ENCODE measurements around the gene IGSF1.

IGSF1 gene

DNA sequence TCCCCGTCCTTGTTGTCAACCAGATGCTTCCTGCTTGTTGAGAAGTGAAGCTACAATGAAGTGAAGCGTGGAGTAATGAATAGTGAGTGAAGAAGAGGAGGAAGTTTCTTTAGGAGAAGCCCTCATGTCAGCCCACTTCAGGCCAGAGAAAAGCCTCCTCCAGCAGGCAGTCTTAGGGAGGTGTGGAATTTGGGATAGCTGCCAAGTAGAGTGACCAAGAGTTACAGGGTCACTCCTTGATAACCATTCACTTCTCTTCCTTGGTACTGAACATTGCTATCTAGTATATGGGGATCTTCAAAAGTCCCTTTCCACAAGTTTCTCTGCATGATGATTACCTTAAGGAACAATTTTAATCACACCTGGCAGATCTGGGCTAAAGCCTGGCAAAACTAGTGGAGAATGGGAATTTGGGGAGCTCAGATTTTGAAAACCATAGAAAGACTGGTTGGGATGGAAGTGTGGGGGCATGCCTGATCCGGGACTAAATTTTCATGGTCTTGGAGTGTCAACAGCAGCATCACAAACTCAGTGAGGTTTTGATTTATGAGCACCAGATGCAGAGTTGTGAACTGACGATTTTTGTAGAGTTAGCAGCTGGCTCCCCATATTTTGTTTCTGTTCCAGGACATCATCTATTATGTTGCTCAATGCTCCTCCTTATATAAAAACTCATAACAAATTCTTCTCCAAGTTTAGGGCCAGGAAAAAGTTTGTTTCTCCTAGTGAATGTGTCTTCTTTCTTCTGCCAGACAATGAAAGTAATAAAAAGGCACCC is 53.1 kb downstream of the IGSF1 start:
- Histone ChIP-seq H3K9me3 (ENCODE audit: control insufficient read depth, insufficient read depth, low read length) (no peaks in the 10 kb centered on the region), H3K4me3 (ENCODE audit: low read length) (no peak overlapping the region), H3K27me3 (ENCODE audit: control insufficient read depth, insufficient read depth, low read length) (no peaks in the 10 kb centered on the region), H3K36me3 (ENCODE audit: control insufficient read depth, insufficient read depth, low read length) (no peaks in the 10 kb centered on the region), H3K27ac (ENCODE audit: low read length) (no peak overlapping the region), H3K4me1 (ENCODE audit: control insufficient read depth, insufficient read depth, low read length) (no peaks in the 10 kb centered on the region)
- no peak for DNase-seq (ENCODE audit: low read depth, low spot score)
- no CpG with 5 or more reads among the region's 4 CpGs for WGBS (ENCODE audit: insufficient coverage, insufficient read length)

DNA sequence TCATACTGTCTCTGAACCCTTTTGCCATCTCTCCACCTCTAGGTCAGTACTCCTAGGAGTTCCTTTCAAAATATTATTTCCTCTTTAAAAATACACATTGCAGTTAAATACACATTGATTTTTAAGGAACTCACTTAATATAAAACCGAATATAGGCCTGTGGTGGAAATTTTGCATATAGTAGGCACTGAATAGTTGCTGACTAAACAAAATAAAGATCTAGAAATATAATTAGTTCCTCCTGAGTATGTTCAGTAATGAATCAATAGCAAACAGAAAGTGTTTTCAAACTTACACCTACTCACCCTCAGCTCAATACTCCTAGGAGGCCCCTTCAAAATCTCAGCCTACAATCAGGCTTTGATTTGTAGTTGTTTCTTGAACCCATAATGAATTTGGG is 61.5 kb downstream of the IGSF1 start:
- Histone ChIP-seq H3K4me3 (ENCODE audit: low read length) (no peak overlapping the region), H3K4me1 (ENCODE audit: control insufficient read depth, insufficient read depth, low read length) (no peaks in the 10 kb centered on the region), H3K36me3 (ENCODE audit: control insufficient read depth, insufficient read depth, low read length) (no peaks in the 10 kb centered on the region), H3K27ac (ENCODE audit: low read length) (no peak overlapping the region), H3K9me3 (ENCODE audit: control insufficient read depth, insufficient read depth, low read length) (no peaks in the 10 kb centered on the region), H3K27me3 (ENCODE audit: control insufficient read depth, insufficient read depth, low read length) (no peaks in the 10 kb centered on the region)
- no CpG with 5 or more reads among the region's 1 CpG for WGBS (ENCODE audit: insufficient coverage, insufficient read length)
- DNase-seq (ENCODE audit: low read depth, low spot score): no peak

DNA sequence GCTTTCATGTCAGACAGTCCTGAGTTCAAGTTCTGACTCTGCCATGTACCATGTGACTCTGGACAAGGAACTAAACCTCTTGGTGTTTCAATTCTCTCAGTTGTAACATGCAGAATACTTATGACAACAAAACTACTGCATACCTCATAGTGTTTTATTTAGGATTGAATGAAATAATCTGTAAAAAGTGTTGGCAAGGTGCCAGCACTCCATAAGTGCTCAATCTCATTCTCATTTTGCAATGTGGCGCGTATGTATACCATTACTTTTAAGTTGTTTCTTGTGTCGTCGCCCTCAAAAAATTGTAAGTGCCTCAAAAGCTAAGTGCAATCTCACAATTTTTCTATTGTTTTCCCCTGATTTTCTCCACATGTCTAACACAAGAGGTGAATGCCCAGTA is 62.5 kb downstream of the IGSF1 start:
- WGBS (ENCODE audit: insufficient coverage, insufficient read length): no CpG with 5 or more reads among the region's 4 CpGs
- no peaks in the 10 kb centered on the region for H3K9me3 ChIP-seq (ENCODE audit: control insufficient read depth, insufficient read depth, low read length)

DNA sequence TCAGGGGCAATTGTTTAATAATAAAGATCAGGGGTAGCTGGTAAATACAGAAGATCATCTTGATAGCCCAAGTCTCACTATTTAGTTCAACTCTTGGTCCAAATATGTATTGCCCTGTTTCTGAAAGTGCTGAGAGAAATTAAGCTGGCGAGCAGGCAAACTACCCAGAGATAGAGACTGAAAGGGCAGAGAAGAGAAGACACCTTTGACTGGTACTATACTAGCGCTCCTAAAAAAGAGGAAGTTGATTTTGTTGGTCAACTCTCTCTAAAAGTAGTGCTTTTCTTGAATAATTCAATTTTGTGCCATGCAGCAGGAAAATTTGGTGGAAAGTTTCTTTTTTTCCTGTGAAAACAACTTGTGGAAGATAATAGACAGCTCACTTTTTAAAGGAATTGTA is 64.0 kb downstream of the IGSF1 start:
- DNase-seq (ENCODE audit: low read depth, low spot score): no peak
- Histone ChIP-seq H3K9me3 (ENCODE audit: control insufficient read depth, insufficient read depth, low read length) (no peaks in the 10 kb centered on the region), H3K27me3 (ENCODE audit: control insufficient read depth, insufficient read depth, low read length) (no peaks in the 10 kb centered on the region), H3K36me3 (ENCODE audit: control insufficient read depth, insufficient read depth, low read length) (no peaks in the 10 kb centered on the region), H3K27ac (ENCODE audit: low read length) (no peak overlapping the region), H3K4me1 (ENCODE audit: control insufficient read depth, insufficient read depth, low read length) (no peaks in the 10 kb centered on the region), H3K4me3 (ENCODE audit: low read length) (no peak overlapping the region)
- no CpG with 5 or more reads among the region's 2 CpGs for WGBS (ENCODE audit: insufficient coverage, insufficient read length)

More for the DNA sequence above, 62.5 kb downstream of the IGSF1 start:
- Histone ChIP-seq H3K4me3 (ENCODE audit: low read length) (no peak overlapping the region), H3K36me3 (ENCODE audit: control insufficient read depth, insufficient read depth, low read length) (no peaks in the 10 kb centered on the region), H3K4me1 (ENCODE audit: control insufficient read depth, insufficient read depth, low read length) (no peaks in the 10 kb centered on the region), H3K27me3 (ENCODE audit: control insufficient read depth, insufficient read depth, low read length) (no peaks in the 10 kb centered on the region), H3K27ac (ENCODE audit: low read length) (no peak overlapping the region)
- DNase-seq (ENCODE audit: low read depth, low spot score): no peak

Data from iPS DF 6.9 (cell line).